Astrocyte (in vitro differentiated cells and primary cell): ENCODE results near the gene IGHMBP2.

ENCODE experiments used
- EZH2 ChIP-seq: IDR thresholded peaks from 2 replicates; pipeline ENCODE4 v1.6.1; 2012; ENCODE audit warnings: mild to moderate bottlenecking, low read length, inconsistent platforms; ENCODE audit not compliant: insufficient read depth
- TF ChIP-seq, protein P1 (sequence below): IDR thresholded peaks from 2 replicates; pipeline ENCODE4 v1.5.1; 2011; ENCODE audit warnings: low read depth, mild to moderate bottlenecking, inconsistent platforms, low read length, moderate library complexity; ENCODE audit not compliant: insufficient read depth

DNA sequence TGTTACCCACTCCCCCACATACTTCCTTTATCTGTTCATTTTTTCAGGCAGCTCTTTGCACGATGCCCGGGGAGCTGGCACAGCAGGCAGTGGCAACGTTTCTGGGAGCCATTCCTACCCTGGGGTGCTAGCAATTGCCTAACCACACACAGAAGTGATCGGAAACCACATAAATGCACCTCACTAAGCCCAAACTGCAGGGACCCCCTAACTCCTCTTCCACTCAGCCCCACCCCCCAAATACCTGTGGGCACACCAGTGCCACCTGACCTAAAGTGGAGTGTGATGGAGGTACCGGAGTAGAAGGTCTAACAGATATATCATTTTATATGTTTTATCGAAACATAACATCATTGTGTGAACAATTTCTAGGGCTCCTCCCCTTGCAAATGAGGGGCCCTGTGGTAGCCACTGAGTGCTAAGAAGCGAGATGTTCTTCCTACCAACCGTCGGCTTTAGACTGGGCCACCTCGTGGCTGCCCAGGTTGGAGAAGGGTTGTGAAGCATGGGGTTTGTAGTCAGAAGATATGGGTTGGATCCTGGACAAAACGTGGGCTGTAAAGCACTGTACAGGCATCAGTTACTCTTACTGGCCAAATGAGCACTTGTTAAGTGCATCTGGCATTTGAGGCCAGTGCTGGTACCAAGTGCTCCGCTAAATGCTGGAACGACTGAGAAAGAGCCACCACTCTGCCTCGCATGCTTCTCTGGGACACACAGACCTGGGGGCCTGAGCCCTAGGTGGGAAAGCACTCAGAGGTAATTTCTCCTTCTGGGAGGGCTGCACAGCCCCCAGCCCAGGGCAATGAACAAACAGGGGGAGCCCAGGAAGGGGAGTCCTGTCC is 74.3 kb downstream of the IGHMBP2 start:
- TF ChIP-seq, protein P1, sequence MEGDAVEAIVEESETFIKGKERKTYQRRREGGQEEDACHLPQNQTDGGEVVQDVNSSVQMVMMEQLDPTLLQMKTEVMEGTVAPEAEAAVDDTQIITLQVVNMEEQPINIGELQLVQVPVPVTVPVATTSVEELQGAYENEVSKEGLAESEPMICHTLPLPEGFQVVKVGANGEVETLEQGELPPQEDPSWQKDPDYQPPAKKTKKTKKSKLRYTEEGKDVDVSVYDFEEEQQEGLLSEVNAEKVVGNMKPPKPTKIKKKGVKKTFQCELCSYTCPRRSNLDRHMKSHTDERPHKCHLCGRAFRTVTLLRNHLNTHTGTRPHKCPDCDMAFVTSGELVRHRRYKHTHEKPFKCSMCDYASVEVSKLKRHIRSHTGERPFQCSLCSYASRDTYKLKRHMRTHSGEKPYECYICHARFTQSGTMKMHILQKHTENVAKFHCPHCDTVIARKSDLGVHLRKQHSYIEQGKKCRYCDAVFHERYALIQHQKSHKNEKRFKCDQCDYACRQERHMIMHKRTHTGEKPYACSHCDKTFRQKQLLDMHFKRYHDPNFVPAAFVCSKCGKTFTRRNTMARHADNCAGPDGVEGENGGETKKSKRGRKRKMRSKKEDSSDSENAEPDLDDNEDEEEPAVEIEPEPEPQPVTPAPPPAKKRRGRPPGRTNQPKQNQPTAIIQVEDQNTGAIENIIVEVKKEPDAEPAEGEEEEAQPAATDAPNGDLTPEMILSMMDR = no peak
- TF ChIP-seq EZH2 = no peak
